Glutamatergic neuron (in vitro differentiated cells): Measurements from ENCODE around the gene CSNK1G3. TPM values are rescaled to one million over a fixed set of nuclear protein-coding genes. Genes with fewer than 3 reads are reported as not detected.

Source experiments
- DNase-seq: peaks from one replicate; pipeline ENCODE4 v3.0.0; 2022
- H3K27ac Mint-ChIP-seq: one replicate; pipeline ENCODE4 v1.8.0; 2020; ENCODE audit warnings: mild to moderate bottlenecking, mixed read lengths, inconsistent platforms; ENCODE audit not compliant: unreplicated experiment
- H3K27me3 Mint-ChIP-seq: one replicate; pipeline ENCODE4 v1.8.0; 2020; ENCODE audit warnings: mild to moderate bottlenecking, moderate library complexity, mixed read lengths, inconsistent platforms; ENCODE audit not compliant: unreplicated experiment
- H3K36me3 Mint-ChIP-seq: one replicate; pipeline ENCODE4 v1.8.0; 2020; ENCODE audit warnings: mild to moderate bottlenecking, mixed read lengths, inconsistent platforms; ENCODE audit not compliant: unreplicated experiment
- H3K4me1 Mint-ChIP-seq: one replicate; pipeline ENCODE4 v1.8.0; 2020; ENCODE audit warnings: mild to moderate bottlenecking, low read depth, mixed read lengths, inconsistent platforms; ENCODE audit not compliant: unreplicated experiment
- H3K4me3 Mint-ChIP-seq: one replicate; pipeline ENCODE4 v1.8.0; 2020; ENCODE audit warnings: mild to moderate bottlenecking, mixed read lengths, inconsistent platforms; ENCODE audit not compliant: unreplicated experiment
- H3K9me3 Mint-ChIP-seq: one replicate; pipeline ENCODE4 v1.8.0; 2020; ENCODE audit warnings: mild to moderate bottlenecking, moderate library complexity, mixed read lengths, inconsistent platforms; ENCODE audit not compliant: unreplicated experiment
- CTCF ChIP-seq: fragments of 200-600 bp; sonication (generic); IDR thresholded peaks from one replicate; pipeline ENCODE4 v1.5.0; 2021; ENCODE audit not compliant: partially characterized antibody, unreplicated experiment
- total RNA-seq: library from RNA; stranded (reverse); fragmentation: NEBNext Ultra II Directional; extraction: Animal tissue kit (Norgen Biotek cat#: 25700); gene quantifications from one replicate; pipeline ENCODE4 v1.2.1, GENCODE V29; 2021; ENCODE audit not compliant: unreplicated experiment

CSNK1G3 gene
- total RNA-seq, 1 donor from 2014 or later, result 40.2 TPM

- Mint-ChIP-seq H3K27ac (no peak overlapping the region), H3K36me3 (no peaks in the 10 kb centered on the region), H3K4me3 (no peak overlapping the region), H3K4me1 (no peaks in the 10 kb centered on the region), H3K9me3 (no peaks in the 10 kb centered on the region), H3K27me3 (no peaks in the 10 kb centered on the region)
- no peak for TF ChIP-seq CTCF
- DNase-seq, result no peak
These were observed 42.6 kb downstream of the CSNK1G3 start for GRCh38 chr5:123554601-123555000.

- no peak for TF ChIP-seq CTCF
- no peak overlapping the region for H3K4me3 Mint-ChIP-seq
- no peaks in the 10 kb centered on the region for H3K9me3 Mint-ChIP-seq
- H3K4me1 Mint-ChIP-seq, result no peaks in the 10 kb centered on the region
- no peak for DNase-seq
- no peaks in the 10 kb centered on the region for H3K36me3 Mint-ChIP-seq
- no peaks in the 10 kb centered on the region for H3K27me3 Mint-ChIP-seq
- no peak overlapping the region for H3K27ac Mint-ChIP-seq
These were observed 45.9 kb downstream of the CSNK1G3 start for GRCh38 chr5:123557907-123558306.

- Mint-ChIP-seq H3K9me3 (no peaks in the 10 kb centered on the region), H3K4me3 (no peak overlapping the region), H3K27me3 (no peaks in the 10 kb centered on the region), H3K27ac (no peak overlapping the region), H3K4me1 (no peaks in the 10 kb centered on the region), H3K36me3 (no peaks in the 10 kb centered on the region)
- no peak for TF ChIP-seq CTCF
- DNase-seq, result no peak
These were observed 46.9 kb downstream of the CSNK1G3 start for GRCh38 chr5:123558762-123559433.

GRCh38 chr5:123559434-123559775, 47.4 kb downstream of the CSNK1G3 start:
- no peak overlapping the region for H3K4me3 Mint-ChIP-seq
- TF ChIP-seq CTCF, result no peak
- DNase-seq, result no peak
- no peaks in the 10 kb centered on the region for H3K4me1 Mint-ChIP-seq
- H3K9me3 Mint-ChIP-seq, result no peaks in the 10 kb centered on the region
- no peaks in the 10 kb centered on the region for H3K27me3 Mint-ChIP-seq
- H3K27ac Mint-ChIP-seq, result no peak overlapping the region
- no peaks in the 10 kb centered on the region for H3K36me3 Mint-ChIP-seq

GRCh38 chr5:123561230-123561629, 49.3 kb downstream of the CSNK1G3 start:
- Mint-ChIP-seq H3K4me3 (no peak overlapping the region), H3K4me1 (no peaks in the 10 kb centered on the region), H3K27me3 (no peaks in the 10 kb centered on the region), H3K9me3 (no peaks in the 10 kb centered on the region), H3K27ac (no peak overlapping the region), H3K36me3 (peaks cover 7% of the 10 kb centered on the region)
- no peak for TF ChIP-seq CTCF
- DNase-seq, result no peak
